ENCODE measurements around the gene RAD50. TPM values are rescaled to one million over a fixed set of nuclear protein-coding genes. Genes with fewer than 3 reads are reported as not detected.

Gene RAD50
- polyA plus RNA-seq, 1 donor (not counting 4 experiments of a cell fraction or from before 2014, with no cell fraction given), result 26.3 TPM

- Histone ChIP-seq H3K9me1 (ENCODE audit: control insufficient read depth, extremely low read depth, insufficient read depth, low read length) (no peaks in the 10 kb centered on the region), H3K27me3 (ENCODE audit: control insufficient read depth, extremely low read depth, insufficient read depth, low read length) (no peaks in the 10 kb centered on the region), H3K4me2 (ENCODE audit: control insufficient read depth, extremely low read depth, insufficient read depth, low read depth, low read length) (no peak overlapping the region), H3K4me3 (ENCODE audit: control insufficient read depth in 2 of 3, extremely low read depth in 1 of 3, insufficient read depth in 2 of 3, low read depth in 1 of 3, low read length in 3 of 3) (no peak overlapping the region), H3K27ac (ENCODE audit: control insufficient read depth, insufficient read depth, low read length) (peak overlapping the region; percentile 58), H2AFZ (ENCODE audit: control insufficient read depth, low read length) (no peak overlapping the region), H3K9me3 (ENCODE audit: control insufficient read depth, low read depth, low read length) (no peaks in the 10 kb centered on the region), H4K20me1 (ENCODE audit: control insufficient read depth, extremely low read depth, insufficient read depth, low read length) (no peaks in the 10 kb centered on the region), H3K79me2 (ENCODE audit: control insufficient read depth, insufficient read depth, low read length) (no peaks in the 10 kb centered on the region), H3K9ac (ENCODE audit: control insufficient read depth, extremely low read depth, insufficient read depth, low read length) (no peak overlapping the region), H3K4me1 (ENCODE audit: control insufficient read depth, extremely low read depth, insufficient read depth, low read length) (no peaks in the 10 kb centered on the region), H3K36me3 (ENCODE audit: control insufficient read depth in 2 of 2, extremely low read depth in 1 of 2, insufficient read depth in 2 of 2, low read length in 2 of 2) (peaks cover 2 to 6% of the 10 kb centered on the region in 2 experiments)
- no peak for TF ChIP-seq EZH2 (IDR thresholded peaks at IDR 0.05; ENCODE audit: low read length)
- no peak for TF ChIP-seq CTCF (optimal IDR thresholded peaks at IDR 0.05 in 1 of 3, IDR thresholded peaks at IDR 0.05 in 1 of 3, conservative IDR thresholded peaks at IDR 0.05 in 1 of 3; ENCODE audit: extremely low read depth in 1 of 3, insufficient read depth in 2 of 3, low read length in 3 of 3)
- dilution Hi-C loops (cut with MboI; ENCODE audit: extremely low pct_ligation_motif_present, low sequenced_read_pairs), result no loop called here
- FAIRE-seq (no peak), DNase-seq (ENCODE audit: low read depth, low spot score) (no peak)
Observed at GRCh38 chr5:132692632-132692967, 135.8 kb downstream of the RAD50 start.

Other genes starting within 250 kb of the RAD50 start
- 14.8 to 23.0 TPM (median 21.5 TPM) in 3 replicates for gene SLC22A5, start 187.3 kb upstream of the RAD50 start, polyA plus RNA-seq
- gene IRF1, start 66.2 kb upstream of the RAD50 start, polyA plus RNA-seq, result 3.7 to 16.4 TPM (median 6.2 TPM) in 3 replicates
- gene IL5, start 13.5 kb upstream of the RAD50 start, polyA plus RNA-seq, result not detected in 3 replicates
- gene IL13, start 101.2 kb downstream of the RAD50 start, polyA plus RNA-seq, result not detected in 3 replicates
- gene IL4, start 117.0 kb downstream of the RAD50 start, polyA plus RNA-seq, result not detected in 3 replicates
- gene KIF3A, start 180.6 kb downstream of the RAD50 start, polyA plus RNA-seq, result 7.0 to 15.4 TPM (median 8.6 TPM) in 3 replicates
- gene CCNI2, start 190.4 kb downstream of the RAD50 start, polyA plus RNA-seq, result 0.05 to 0.14 TPM in 2 of 3 replicates, not detected in the other
- gene SEPTIN8, start 220.3 kb downstream of the RAD50 start, polyA plus RNA-seq, result 41.6 to 50.2 TPM (median 46.4 TPM) in 3 replicates

All from keratinocyte (primary cell).